Thyroid gland (tissue), 4 donors: Measurements from ENCODE around the gene EBF3. TPM values are rescaled to one million over a fixed set of nuclear protein-coding genes. Genes with fewer than 3 reads are reported as not detected.

ENCODE experiments used
- DNase-seq, 2 donors: peaks; one replicate each; pipeline ENCODE4 v3.0.0-alpha.2; 2019
- H3K27ac ChIP-seq, 3 donors: fragments of 200-600 bp; sonication (generic); 1 replicate in 2 of 3; 2 replicates in 1 of 3; pipeline ENCODE4 v1.5.1; 2016 to 2019; ENCODE audit warnings: mild to moderate bottlenecking in 1 of 3, moderate library complexity in 1 of 3
- H3K27me3 ChIP-seq: fragments of 200-600 bp; sonication (generic); one replicate; pipeline ENCODE4 v1.5.1; 2019
- H3K36me3 ChIP-seq, 2 donors: fragments of 200-600 bp; sonication (generic); one replicate each; pipeline ENCODE4 v1.5.1; 2016 to 2019
- H3K4me1 ChIP-seq, 2 donors: fragments of 200-600 bp; sonication (generic); one replicate each; pipeline ENCODE4 v1.5.1; 2017 to 2019
- H3K4me3 ChIP-seq, 3 donors: fragments of 200-600 bp; sonication (generic); replicated peaks in 1 of 3; 1 replicate in 2 of 3; 2 replicates in 1 of 3; pipeline ENCODE4 v1.5.1; 2016; ENCODE audit warnings: mild to moderate bottlenecking in 1 of 3
- H3K9me3 ChIP-seq: fragments of 200-600 bp; sonication (generic); one replicate; pipeline ENCODE4 v1.5.1; 2017
- POLR2A ChIP-seq, 2 donors: fragments of 450-650 bp; IDR thresholded peaks; one replicate each; pipeline ENCODE4 v1.6.1; 2017; ENCODE audit warnings: antibody characterized with exemption in 2 of 2, mild to moderate bottlenecking in 2 of 2, moderate library complexity in 1 of 2
- WGBS, 2 donors: methylation state at CpG; one replicate each; pipeline ENCODE4 v1.1.5; 2017; 5-methylcytosine and 5-hydroxymethylcytosine counted together
- intact Hi-C: fragments of 100-400 bp; cut with DNase I; formaldehyde crosslinking; loops from one replicate; pipeline ENCODE4 v1.15.1; 2023
- total RNA-seq, 4 donors: library from RNA; depleted of rRNA; stranded (reverse); fragments of >200 nt; gene quantifications; one replicate each; pipeline ENCODE4 v1.2.3, GENCODE V29; 2016
- TF ChIP-seq, protein P1 (sequence below), 6 experiments: fragments of 200-600 bp in 3 of 6; fragments of 450-650 bp in 3 of 6; sonication (generic) in 3 of 6; IDR thresholded peaks; one replicate each; pipeline ENCODE4 v1.5.1; 2016 to 2019; ENCODE audit warnings: antibody characterized with exemption in 6 of 6, mild to moderate bottlenecking in 2 of 6, inconsistent platforms in 1 of 6, moderate library complexity in 1 of 6

Gene EBF3
- total RNA-seq, 4 donors from 2014 or later, result 6.8 to 12.5 (median 8.8) TPM

DNA sequence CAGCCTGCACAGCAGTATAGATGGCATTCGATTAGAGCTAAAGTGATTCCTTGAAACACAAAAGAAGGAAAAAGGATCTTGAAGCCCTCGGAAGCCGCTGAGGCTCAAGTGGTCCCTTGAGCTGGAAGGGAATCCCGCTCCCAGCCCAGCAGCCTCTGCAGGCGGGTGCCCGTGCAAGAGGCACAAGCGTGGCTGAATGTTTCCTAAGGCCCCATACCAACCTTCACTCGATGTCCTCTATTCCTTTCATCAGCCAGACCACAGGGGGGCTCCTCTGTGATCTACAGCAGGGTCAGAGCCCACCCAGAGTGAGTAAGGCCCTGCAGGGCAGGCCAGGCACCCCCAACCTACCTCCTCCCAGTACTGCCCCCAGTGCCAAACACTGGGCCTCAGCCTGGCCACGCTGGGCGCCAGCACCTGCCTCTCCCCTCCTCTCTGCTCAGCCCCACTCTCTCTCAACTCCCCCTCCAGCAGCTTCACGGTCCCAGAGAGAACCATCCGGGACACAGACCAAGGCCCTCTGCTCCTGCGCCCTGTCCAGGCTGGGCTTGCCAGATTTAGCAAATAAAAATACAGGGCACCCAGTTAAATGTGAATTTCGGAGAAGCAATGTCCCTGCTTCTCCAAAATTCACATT, 30.5 kb downstream of the EBF3 start:
- Histone ChIP-seq H3K27ac (no peak overlapping the region), H3K36me3 (no peaks in the 10 kb centered on the region), H3K4me1 (peaks cover 0 to 1% of the 10 kb centered on the region in 2 donors), H3K27me3 (no peaks in the 10 kb centered on the region), H3K4me3 (no peak overlapping the region), H3K9me3 (no peaks in the 10 kb centered on the region)
- WGBS, 2 donors, result 74 to 76% methylated on average over 14 of the region's 14 CpGs
- DNase-seq, result no peak
- TF ChIP-seq POLR2A (IDR thresholded peaks at IDR 0.05), result no peak
- TF ChIP-seq, protein P1, sequence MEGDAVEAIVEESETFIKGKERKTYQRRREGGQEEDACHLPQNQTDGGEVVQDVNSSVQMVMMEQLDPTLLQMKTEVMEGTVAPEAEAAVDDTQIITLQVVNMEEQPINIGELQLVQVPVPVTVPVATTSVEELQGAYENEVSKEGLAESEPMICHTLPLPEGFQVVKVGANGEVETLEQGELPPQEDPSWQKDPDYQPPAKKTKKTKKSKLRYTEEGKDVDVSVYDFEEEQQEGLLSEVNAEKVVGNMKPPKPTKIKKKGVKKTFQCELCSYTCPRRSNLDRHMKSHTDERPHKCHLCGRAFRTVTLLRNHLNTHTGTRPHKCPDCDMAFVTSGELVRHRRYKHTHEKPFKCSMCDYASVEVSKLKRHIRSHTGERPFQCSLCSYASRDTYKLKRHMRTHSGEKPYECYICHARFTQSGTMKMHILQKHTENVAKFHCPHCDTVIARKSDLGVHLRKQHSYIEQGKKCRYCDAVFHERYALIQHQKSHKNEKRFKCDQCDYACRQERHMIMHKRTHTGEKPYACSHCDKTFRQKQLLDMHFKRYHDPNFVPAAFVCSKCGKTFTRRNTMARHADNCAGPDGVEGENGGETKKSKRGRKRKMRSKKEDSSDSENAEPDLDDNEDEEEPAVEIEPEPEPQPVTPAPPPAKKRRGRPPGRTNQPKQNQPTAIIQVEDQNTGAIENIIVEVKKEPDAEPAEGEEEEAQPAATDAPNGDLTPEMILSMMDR (IDR thresholded peaks at IDR 0.05), result no peak
- intact Hi-C loops, result no loop called here

DNA sequence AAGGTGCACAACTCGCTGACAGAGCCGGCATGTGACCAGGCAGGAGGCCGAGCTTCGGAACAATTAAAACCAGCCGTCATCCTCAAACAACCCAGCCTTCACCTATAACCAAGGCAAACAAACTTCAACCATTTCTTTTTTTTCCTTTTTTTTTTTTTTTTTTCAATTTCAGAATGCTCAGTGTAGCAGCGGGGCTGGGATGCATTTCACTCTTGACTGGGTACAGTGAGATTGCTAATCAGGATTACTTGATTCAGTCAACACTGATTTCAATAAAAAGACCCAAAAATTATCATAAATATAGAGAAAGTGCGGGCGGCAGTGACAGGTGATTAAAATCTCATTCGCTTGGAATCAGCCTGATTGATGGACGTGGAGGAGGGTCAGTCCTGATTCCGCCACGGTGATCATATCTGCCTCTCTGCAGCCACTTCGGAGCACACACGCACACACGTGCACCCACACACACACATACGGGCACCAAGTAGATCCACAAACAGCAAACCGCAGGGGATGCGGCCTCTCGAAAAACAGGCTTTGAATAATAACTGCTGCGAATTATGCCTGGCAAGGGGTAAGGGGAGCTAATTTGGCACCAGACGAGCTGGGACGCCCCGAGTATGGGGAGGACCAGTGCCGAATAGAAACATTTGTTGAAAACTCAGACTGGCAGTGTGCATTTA, 31.2 kb downstream of the EBF3 start:
- DNase-seq, result no peak
- intact Hi-C loops, result no loop called here
- no peak overlapping the region for H3K27ac ChIP-seq
- no peaks in the 10 kb centered on the region for H3K27me3 ChIP-seq
- WGBS, 2 donors, result 80 to 83% methylated on average over 24 of the region's 24 CpGs
- no peak for TF ChIP-seq POLR2A (IDR thresholded peaks at IDR 0.05)
- TF ChIP-seq, protein P1 (IDR thresholded peaks at IDR 0.05), result no peak
- no peak overlapping the region for H3K4me3 ChIP-seq
- H3K4me1 ChIP-seq, result no peaks in the 10 kb centered on the region
- H3K36me3 ChIP-seq, result no peaks in the 10 kb centered on the region
- H3K9me3 ChIP-seq, result no peaks in the 10 kb centered on the region

- no peak overlapping the region for H3K4me3 ChIP-seq
- 84 to 86% methylated on average over 6 of the region's 6 CpGs for WGBS, 2 donors
- H3K4me1 ChIP-seq, result no peaks in the 10 kb centered on the region
- H3K36me3 ChIP-seq, result no peaks in the 10 kb centered on the region
- TF ChIP-seq, protein P1 (IDR thresholded peaks at IDR 0.05), result no peak
- no peak for TF ChIP-seq POLR2A (IDR thresholded peaks at IDR 0.05)
- no peak for DNase-seq
- H3K27ac ChIP-seq, result no peak overlapping the region
- H3K9me3 ChIP-seq, result no peaks in the 10 kb centered on the region
- no peaks in the 10 kb centered on the region for H3K27me3 ChIP-seq
- intact Hi-C loops, result no loop called here
Observed at GRCh38 chr10:129932182-129932581, 31.9 kb downstream of the EBF3 start.

DNA sequence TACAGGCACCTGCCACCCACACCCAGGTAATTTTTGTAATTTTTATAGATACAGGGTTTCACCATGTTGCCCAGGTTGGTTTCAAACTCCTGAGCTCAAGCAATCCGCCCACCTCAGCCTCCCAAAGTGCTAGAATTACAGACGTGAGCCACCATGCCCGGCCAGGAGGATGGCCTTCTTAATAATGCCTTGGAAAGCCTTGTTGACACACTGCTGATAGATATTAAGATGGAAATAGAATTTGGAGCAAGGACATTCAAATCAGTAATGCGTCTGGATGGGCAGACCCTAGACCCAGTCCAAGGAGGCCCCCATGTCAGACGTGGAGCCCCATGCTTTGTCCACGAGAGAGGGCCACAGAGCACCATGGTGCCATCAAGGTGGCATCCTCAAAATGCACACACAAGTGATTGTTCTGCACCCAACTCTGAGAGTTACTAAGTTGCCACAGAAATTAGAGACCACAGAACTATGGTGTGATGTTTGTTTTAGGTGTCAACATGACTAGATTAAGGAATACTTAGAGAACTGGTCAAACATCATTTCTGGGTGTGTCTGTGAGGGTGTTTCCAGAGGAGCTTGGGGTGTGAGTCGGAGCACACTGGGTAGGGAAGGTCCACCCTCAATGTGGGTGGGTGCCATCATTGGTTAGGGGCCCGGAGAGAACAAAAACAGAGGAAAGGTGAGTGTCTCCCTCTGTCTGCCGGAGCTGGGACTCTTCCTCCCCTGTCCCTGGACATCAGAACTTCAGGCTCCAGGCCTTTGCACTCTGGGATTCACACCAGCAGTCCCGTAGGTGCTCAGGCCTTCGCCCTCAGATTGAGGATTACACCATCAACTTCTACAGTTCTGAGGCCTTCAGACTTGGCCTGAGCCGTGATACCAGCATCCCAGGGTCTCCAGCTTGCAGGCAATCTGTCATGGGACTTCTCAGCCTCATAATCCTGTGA, 34.5 kb downstream of the EBF3 start:
- Histone ChIP-seq H3K4me3 (no peak overlapping the region), H3K36me3 (no peaks in the 10 kb centered on the region), H3K27me3 (no peaks in the 10 kb centered on the region), H3K9me3 (no peaks in the 10 kb centered on the region), H3K27ac (no peak overlapping the region), H3K4me1 (no peaks in the 10 kb centered on the region)
- intact Hi-C loops, result no loop called here
- DNase-seq, result no peak
- WGBS, 2 donors, result 81 to 85% methylated on average over 11 to 12 of the region's 12 CpGs
- TF ChIP-seq, protein P1 (IDR thresholded peaks at IDR 0.05), result no peak
- TF ChIP-seq POLR2A (IDR thresholded peaks at IDR 0.05), result no peak
